ENCODE results near the gene CILP2. TPM values are rescaled to one million over a fixed set of nuclear protein-coding genes. Genes with fewer than 3 reads are reported as not detected.

Gene CILP2
- total RNA-seq, 1 donor from 2014 or later, result 11.0 TPM

GRCh38 chr19:19595171-19595701, 57.2 kb downstream of the CILP2 start:
- no peak overlapping the region for H3K27ac ChIP-seq (ENCODE audit: low read depth, low read length)
- H3K27me3 ChIP-seq (ENCODE audit: control insufficient read depth in 3 of 3, insufficient read depth in 3 of 3, low read length in 3 of 3), result peaks cover 0 to 2% (median 0%) of the 10 kb centered on the region in 3 donors
- H3K9me3 ChIP-seq (ENCODE audit: control insufficient read depth in 3 of 3, low read length in 3 of 3), result no peaks in the 10 kb centered on the region
- H3K36me3 ChIP-seq (ENCODE audit: control insufficient read depth in 3 of 3, insufficient read depth in 3 of 3, low read length in 3 of 3), result no peaks in the 10 kb centered on the region
- no peak overlapping the region for H3K4me3 ChIP-seq (ENCODE audit: low read length in 3 of 3)
- H3K9ac ChIP-seq (ENCODE audit: low read depth in 1 of 3, low read length in 3 of 3), result no peak overlapping the region
- H3K4me1 ChIP-seq (ENCODE audit: control insufficient read depth in 3 of 3, insufficient read depth in 3 of 3, low read length in 3 of 3), result peaks cover 0 to 8% (median 6%) of the 10 kb centered on the region in 3 donors

Other genes starting within 250 kb of the CILP2 start
- 13.6 TPM for gene SUGP1, start 217.8 kb upstream of the CILP2 start, total RNA-seq
- gene MAU2, start 217.4 kb upstream of the CILP2 start, total RNA-seq, result 20.9 TPM
- 19.8 TPM for gene GATAD2A, start 132.6 kb upstream of the CILP2 start, total RNA-seq
- gene TSSK6, start 22.7 kb upstream of the CILP2 start, total RNA-seq, result not detected
- 169 TPM for gene NDUFA13, start 22.0 kb upstream of the CILP2 start, total RNA-seq
- gene YJEFN3, start 9.4 kb upstream of the CILP2 start, total RNA-seq, result 0.52 TPM
- gene PBX4, start 80.4 kb downstream of the CILP2 start, total RNA-seq, result 1.6 TPM
- 1.6 TPM for gene LPAR2, start 90.0 kb downstream of the CILP2 start, total RNA-seq
- 3.7 TPM for gene GMIP, start 105.4 kb downstream of the CILP2 start, total RNA-seq
- gene ATP13A1, start 125.4 kb downstream of the CILP2 start, total RNA-seq, result 23.0 TPM
- gene ZNF101, start 130.6 kb downstream of the CILP2 start, total RNA-seq, result 4.7 TPM
- 6.8 TPM for gene ZNF14, start 194.8 kb downstream of the CILP2 start, total RNA-seq

Data from skeletal muscle tissue (tissue), 4 donors.